GM19043 (cell line): ENCODE data around the gene C18orf63.
"Not testable (repeated sequence)": the region's sequence is repeated elsewhere in the genome, so short reads cannot be mapped to it uniquely, and the experiment has no call there.

Source experiments
- ATAC-seq: cut with Tn5 transposase; IDR thresholded peaks from one replicate; pipeline ENCODE4 v1.9.1; 2021; ENCODE audit warnings: low read depth; ENCODE audit not compliant: unreplicated experiment

The C18orf63 gene

DNA sequence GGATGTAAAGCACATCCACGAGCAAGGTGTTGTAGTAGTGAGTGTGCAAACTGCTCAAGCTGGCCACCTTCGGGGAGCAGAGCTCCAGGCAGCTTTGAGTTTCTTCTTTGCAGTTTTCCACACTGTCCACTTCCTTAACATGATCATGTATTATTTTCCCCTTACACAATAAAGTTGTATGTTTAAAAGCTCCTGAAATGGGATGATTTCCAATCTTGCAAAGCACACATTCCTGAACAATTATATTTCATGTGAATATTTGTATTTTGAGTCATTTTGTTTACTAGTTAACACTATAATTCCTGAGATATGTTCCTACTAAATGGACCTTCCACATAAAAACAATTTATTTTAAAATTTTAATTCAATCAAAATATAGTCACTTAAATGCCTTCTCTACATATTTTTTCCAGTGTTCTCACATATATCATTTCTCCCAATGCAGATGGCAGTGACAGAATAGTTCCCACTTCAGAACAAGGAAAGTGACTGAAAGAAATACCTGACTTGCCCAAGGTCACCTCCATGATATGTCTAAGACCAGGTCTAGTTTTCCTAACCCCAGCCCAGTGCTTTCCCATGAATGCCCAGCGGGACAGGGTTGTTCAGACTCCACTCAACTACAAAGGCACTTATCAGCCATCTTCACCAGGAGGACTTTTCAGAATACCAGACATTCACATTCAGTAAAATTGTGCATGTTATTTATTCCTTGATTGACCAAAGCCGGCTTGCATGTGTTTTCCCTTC, 29.4 kb upstream of the C18orf63 start:
- no peak for ATAC-seq

DNA sequence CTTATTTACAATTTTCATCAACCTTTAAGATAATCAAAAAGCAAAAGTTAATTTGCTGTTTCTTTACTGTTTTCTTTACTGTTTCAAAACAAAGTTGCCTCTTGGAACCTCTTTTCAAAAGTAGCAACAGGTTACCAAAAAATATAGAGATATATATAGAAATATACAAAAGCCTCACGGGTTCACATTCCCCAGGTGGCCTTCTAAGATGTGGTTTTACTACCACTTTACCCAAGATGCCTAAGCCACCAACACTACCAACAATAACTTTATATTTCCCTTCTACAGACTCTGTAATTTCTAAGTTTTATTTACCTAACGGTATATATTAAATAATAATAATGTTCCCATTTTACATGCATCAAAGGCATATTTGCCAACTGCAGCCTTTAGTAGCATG, 28.8 kb upstream of the C18orf63 start:
- no peak for ATAC-seq

DNA sequence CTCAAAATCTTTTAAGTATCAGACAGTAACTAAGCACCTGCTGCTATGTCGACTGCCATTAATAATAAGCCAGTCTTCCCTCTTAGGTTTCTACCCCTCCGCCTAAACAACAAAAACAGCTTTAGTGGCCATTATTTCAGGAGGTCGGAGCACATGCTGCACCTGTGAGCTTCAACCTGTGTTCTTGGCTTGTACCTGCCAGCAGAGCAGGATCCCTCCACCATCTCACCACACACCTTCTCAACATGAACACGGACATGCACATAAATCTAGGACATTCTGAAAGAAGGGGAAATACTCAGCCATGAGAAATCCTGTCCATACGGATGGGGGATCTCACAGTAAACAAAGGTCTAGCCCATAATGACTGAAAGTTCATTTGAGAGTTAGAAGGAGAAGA, 27.6 kb upstream of the C18orf63 start:
- no peak for ATAC-seq

DNA sequence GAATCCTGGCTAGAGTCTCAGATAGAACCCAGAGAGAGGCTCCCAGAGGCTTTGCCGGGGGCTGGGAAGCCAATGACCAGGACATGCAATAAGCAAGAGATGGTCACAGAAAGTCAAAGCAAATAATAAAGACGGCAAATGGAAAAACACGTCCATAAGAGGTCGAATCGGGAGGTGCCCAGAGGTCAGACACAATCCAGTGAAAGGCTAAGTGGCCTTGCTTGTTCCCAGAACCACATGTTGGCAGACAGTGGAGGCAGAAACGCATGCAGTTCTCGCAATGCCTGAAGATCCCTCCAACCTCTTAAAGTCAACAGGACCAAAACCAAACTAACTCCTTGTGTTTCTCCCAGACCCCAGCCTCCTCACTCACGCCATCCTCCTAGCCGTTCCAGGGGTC, 26.9 kb upstream of the C18orf63 start:
- no peak for ATAC-seq

DNA sequence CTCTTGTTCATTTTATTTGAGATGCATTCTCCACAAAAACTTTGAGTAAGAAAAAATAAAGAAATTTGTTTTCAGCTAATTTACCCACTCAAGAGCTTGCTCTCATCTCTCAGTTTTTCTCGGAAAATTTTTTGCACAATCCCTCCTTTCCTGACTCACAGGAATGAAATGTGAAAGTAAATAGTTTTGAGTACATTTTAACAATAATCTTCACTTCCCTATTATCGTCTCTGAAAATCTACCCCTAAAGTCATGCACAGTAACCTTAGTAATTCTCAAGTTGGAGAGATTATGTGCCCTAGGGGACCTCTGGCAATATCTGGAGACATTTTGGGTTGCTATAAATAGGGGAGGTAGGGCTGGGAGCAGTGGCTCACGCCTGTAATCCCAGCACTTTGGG, 26.5 kb upstream of the C18orf63 start:
- ATAC-seq, result no peak

DNA sequence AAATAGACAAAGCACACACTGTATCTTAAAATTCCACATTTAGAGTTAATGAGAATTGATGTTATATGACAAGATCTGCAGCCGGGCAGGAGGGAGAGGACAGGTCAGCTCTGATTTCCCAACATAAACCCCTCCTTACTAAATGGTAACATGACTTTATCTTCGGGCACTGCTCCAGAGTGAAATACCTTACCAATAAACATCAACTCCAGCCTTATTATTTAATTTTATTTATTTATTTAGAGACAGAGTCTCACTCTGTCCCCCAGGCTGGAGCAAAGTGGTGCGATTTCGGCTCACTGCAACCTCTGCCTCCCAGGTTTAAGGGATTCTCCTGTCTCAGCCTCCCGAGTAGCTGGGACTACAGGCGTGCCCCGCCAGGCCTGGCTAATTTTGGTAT, 25.6 kb upstream of the C18orf63 start:
- ATAC-seq, result no peak

DNA sequence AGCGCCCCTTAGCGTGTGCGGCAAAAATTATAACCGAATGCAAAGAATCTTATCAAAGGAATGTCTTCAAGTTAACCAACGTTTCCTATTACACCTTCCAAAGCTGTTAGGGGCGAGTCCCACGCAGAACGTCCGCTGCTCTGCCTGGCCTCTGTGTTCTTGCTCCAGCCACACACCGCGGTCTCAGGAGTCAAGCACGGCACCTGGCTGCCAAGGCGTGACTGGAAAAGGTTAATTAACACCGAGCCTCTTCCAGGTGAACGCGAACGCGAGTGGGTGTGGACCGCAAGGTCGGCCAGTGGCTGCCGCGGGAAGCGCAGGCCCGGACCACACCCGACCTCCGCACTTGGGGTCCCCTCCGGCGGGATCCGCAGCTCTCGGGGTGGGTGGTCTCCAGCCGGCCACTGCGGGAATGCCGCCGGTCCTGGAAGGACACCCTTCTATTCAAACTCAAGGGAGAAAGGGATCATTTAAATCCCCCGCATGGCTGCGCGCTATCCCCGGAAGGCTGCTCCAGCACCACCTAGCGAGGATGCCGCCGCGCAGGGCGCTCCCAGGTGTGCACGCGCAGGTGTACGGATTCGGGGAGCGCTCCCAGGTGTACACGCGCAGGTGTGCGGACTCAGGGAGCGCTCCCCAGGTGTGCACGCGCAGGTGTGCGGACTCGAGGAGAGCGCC, 24.7 kb upstream of the C18orf63 start:
- no peak for ATAC-seq

DNA sequence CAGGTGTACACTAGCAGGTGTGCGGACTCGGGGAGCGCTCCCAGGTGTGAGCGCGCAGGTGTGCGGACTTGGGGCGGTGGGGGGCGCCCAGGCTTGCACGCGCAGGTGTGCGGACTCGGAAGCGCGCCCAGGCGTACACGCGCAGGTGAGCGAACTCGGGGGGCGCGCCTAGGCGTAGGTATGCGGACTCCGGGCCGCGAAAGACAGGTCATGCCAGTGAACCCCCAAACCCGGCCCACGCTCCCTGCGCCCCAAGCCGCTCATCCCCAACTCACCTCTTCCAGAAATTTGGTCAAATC, 24.2 kb upstream of the C18orf63 start:
- no peak for ATAC-seq

DNA sequence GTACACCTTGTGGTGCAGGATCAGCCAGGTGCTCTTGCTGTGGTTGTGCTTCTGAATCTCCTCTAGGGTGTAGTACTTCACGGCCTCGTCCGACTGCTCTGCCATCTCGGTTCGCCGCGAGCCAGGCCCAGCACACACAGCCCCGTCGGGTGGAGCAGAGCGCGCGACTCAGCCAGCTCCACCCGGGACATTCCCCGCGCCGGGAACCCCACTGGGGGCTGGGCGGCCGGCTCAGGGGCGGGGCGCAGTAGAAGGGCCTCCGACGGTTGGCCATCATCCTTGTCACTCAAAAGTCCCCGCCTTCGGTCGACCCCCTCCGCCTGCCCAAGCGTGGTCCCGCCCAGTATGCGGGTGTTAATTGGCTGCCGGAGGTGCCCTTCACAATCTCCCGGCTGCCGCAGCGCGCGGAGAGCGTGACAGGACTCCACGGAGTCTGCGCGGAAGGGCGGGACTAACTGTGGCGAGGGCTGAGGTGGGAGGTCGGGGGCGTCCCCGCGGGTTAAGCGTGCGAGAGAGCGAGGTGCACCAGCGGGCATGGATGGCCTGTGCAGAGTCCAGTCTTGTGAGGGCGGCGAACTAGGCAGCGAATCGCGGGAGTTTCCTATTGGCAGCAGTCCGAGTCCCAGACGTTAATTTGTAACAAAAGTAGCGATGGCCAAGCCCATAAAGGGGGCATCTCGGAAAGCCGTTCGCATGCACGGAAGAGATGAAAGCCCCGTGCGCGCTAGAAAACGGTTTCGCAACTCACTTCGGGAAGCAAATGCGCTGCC, 23.7 kb upstream of the C18orf63 start, which contains the start of gene CYB5A:
TSS of gene CYB5A (minus strand) at position 193 of the 770 bp plus-strand sequence. CDS start at position 105, 88 bp downstream.
- peak; percentile 99 for ATAC-seq

DNA sequence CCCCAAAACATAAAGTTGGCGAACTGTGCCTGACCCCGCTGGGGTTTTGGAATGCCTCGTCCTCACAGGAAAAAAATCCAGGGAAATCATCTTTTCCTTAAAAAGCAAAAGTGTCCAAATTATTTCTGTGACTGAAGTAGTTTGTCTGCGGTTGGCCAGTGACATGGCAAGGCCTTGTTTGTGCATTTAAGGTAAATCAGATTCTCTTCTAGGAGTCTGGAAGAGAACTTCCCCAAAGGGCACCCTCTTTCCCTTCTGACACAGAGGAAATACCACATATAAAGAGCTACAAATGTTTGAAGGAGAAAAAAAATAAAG, 23.1 kb upstream of the C18orf63 start:
- no peak for ATAC-seq

DNA sequence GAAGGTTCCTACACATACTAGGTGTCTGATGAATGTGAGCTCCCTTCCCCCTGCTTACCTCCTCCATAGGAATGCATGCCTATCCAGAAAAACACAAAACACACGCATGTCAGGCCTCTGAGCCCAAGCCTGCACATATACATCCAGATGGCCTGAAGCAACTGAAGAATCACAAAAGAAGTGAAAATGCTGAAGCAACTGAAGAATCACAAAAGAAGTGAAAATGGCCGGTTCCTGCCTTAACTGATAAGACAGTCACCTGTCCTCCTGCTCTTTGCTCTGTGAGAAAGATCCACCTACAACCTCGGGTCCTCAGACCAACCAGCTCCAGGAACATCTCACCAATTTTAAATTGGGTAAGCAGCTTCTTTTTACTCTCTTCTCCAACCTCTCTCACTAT, 22.7 kb upstream of the C18orf63 start:
- ATAC-seq, result not testable (repeated sequence)

DNA sequence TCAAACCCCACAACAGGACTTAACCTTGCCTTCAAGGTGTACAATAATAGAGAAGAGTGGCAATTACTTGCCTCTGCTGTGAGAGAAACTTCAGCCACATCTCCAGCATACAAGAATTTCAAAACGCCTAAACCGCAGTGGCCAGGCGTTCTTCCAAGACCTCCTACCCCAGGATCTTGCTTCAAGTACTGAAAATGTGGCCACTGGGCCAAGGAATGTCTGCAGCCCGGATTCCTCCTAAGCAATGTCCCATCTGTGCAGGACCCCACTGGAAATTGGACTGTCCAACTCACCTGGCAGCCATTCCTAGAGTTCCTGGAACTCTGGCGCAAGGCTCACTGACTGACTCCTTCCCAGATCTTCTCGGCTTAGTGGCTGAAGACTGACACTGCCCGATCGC, 21.1 kb upstream of the C18orf63 start:
- ATAC-seq, result no peak

DNA sequence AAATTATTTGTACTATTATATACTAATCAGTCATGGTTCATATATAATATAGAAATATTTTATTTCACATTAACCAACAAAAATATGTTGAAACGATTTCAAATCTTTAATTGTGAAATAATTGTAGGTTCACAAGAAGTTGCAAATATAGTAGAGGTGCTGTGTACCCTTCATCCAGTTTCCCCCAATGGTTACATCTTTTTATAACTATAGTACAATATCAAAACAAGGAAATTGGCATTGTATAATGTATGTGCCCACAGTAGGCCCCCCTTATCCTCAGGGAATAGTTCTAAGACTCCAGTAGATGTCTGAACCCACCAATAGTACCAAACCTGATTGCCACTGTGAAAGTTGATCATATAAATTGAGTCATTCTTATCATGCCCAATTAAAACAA, 16.5 kb upstream of the C18orf63 start:
- no peak for ATAC-seq

DNA sequence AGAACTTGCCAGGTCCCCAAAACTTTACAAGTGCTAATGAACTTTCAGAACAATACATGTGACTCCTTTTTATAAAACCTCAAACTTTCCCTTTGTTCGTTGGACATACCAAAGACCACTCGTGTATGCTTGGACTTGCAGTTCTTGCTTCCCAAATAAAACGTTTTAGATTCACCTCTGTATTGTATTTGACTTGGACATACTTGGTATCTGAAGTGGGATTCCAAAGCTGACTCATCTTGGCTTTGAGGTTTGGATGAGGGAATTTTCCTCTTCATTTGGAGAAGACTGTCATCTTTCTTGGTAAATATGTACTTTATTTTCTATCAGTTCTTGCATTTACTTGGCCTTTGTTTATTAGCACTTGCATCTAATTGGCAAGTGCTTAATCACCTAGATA, 15.9 kb upstream of the C18orf63 start:
- no peak for ATAC-seq

DNA sequence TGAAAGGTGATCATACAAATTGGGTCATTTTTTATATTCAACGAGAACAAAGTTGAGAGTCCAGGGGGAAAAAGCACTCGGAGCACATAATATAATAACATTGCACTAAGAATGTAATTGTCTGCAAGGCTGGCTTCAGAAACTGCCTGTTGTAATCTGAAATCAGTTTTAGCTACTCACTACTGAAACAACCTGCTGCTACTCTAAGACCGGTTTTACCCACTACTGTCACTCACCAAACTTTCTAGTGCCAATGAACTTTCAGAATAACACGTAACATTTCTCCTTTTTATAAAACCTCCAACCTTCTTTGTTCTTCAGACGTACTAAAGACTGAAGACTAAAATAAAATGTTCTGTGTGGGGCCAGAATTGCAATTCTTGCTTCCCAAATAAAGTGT, 12.3 kb upstream of the C18orf63 start:
- no peak for ATAC-seq

DNA sequence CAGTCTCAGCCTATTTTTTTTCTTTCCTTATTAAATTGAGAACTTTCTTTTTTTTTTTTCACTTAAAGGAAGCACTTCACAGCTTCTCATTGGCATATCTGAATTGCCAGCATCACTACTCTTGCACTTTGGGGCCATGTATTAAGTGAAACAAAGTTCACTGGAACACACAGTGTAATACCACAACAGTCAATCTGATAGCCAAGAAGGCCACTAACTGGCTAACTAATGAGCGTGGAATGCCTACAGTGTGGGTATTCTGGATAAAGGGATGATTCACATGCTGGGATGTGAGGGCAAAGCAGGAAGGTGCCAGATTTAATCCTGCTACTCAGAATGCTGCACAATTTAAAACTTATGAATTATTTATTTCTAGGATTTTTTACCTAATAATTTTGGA, 11.7 kb upstream of the C18orf63 start:
- no peak for ATAC-seq

DNA sequence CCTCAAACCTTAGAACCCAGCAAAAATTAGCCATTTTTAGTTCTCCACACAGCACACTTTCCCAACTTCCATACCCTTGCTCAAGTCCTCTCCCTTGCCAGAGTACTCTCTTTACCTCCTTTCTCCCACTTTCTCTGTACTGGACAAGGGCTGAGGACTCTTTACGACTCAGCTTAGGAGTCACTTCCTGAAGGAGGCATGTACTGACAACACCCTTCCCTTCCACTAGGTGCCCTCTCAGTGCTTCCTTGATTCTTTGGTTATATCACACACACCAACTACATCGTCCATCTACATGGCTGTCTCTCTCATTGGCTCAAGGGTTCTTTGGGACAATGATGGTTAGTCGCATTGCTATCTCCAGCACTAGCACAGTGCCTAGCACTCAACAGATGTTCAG, 5.2 kb upstream of the C18orf63 start:
- ATAC-seq, result no peak

DNA sequence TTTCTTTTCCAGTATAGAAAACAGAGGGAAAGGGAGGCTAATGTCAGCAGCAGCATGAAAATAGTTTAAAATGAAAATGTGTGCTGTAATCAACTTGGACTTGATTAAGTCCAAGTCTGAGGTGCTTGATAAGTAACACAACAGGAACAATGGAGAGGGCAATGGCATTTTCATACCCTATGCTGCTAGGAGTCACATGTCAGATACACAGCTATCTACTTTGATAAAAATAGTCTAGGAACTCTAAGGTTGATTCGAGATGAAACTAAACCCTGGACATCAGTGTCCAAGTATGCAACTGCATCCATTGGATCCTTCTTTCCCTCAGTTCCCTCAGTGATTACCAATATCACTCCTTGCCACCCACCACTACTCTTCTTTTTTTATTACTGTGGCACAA, 4.6 kb upstream of the C18orf63 start:
- ATAC-seq, result no peak

DNA sequence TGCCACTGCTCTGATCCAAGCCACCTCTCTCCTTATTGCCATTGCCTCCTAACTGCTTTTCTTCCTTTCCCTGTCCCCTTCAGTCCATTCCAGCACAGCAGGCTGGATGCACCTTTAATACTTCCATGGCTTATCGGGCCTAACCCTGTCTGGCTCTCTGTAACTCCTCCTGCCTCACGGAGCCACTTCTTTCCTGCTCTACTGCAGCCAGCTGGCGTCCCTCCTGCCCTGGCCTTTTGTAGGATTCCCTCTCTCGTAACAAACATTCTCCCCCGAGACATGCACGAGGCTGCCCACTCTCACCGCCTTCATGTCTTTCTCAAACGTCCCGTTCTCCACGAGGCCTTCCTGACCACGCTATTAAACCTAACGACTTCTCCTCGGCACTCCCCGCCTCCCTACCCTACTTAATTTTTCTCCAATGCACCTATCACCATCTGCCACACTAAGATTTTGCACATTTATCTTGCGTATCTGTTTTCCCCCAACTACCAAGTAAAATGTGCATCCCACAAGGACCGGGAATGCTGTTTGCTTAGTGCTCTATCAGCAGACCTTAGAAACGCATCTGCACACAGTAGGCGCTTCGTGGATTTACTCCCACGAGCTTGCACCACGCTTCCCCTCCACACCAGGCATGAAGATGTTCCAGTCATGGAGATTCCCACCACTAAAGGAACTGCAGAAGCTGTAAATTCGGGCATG, 728 bp upstream of the C18orf63 start:
- no peak for ATAC-seq

DNA sequence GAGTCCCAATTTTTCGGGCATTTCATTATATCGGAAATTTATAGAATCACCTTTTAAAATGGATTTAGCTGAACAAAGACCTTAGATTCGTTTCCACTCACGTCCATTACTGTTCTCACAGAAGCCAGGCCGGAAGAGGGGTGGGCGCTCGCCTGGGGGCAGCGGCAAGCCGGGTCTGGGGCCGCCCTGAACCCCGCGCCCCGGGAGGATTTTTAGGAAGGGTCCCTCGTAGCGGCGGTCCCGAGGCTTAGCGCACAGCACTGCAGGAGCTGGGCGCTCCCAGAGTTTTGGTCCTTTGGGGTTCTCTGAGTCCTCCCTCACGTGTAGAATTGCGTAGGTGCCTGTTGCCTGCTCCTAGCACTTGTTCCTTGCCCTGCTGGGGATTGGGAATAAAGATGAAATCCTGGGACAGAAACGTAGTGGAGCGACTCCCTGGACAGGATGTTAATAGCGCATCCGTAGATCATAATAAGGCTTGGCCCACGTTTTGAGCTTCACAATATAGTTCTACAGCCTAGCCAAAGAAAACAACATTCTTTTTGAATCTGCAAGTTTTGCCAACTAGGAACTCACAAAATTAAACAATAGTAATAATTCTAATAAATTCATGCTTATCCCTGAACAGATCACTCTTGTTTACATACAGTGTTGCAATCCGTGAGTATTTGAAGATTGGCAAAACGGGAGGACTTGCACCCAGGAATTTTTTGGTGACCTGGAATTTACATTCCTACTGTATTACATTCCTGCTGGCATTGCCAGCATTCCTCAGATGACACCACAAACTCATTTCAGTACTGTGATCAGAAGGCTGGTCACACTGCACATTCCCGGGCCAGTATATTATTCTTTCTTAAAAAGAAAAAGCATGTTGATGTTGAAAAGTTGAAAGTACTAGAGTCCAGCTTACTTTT, 875 bp downstream of the C18orf63 start:
- ATAC-seq, result no peak
